Naive thymus-derived CD4-positive, alpha-beta T cell (primary cell): ENCODE results near the gene CAMTA2. TPM values are rescaled to one million over a fixed set of nuclear protein-coding genes. Genes with fewer than 3 reads are reported as not detected.

Experiments
- ATAC-seq: fragments of 150-1000 bp; cut with Tn5 transposase; 2 replicates; pipeline ENCODE4 v1.10.0; 2021; ENCODE audit warnings: mild to moderate bottlenecking, moderate library complexity
- CTCF ChIA-PET: fragments of 350-600 bp; sonication (Branson Sonifier 250); formaldehyde crosslinking; loops from one replicate; lab custom pipeline; 2021; ENCODE audit warnings: antibody characterized with exemption; lab: Charles Lee
- POLR2A ChIA-PET: fragments of 350-600 bp; sonication (Branson Sonifier 250); formaldehyde crosslinking; loops from one replicate; lab custom pipeline; 2021; ENCODE audit warnings: antibody characterized with exemption, inconsistent platforms; lab: Charles Lee
- DNase-seq, 9 donors: peaks; one replicate each; pipeline versions ENCODE4 v3.0.0 to v3.0.0-alpha.2; 2020 to 2022; ENCODE audit warnings: mixed read lengths in 1 of 9
- H3K27ac ChIP-seq: one replicate; pipeline ENCODE4 v1.7.0; 2013; ENCODE audit warnings: mild to moderate bottlenecking, low read depth, low read length, moderate library complexity
- H3K27me3 ChIP-seq, 2 donors: one replicate each; pipeline ENCODE4 v1.7.0; 2013; ENCODE audit warnings: low read length in 2 of 2, mild to moderate bottlenecking in 2 of 2, moderate library complexity in 2 of 2; ENCODE audit not compliant: control insufficient read depth in 2 of 2, insufficient read depth in 2 of 2
- H3K36me3 ChIP-seq, 3 experiments: 1 replicate in 2 of 3; 2 replicates in 1 of 3; pipeline ENCODE4 v1.7.0; 2013; ENCODE audit warnings: low read length in 3 of 3, mild to moderate bottlenecking in 3 of 3, moderate library complexity in 1 of 3; ENCODE audit not compliant: insufficient read depth in 3 of 3, control insufficient read depth in 2 of 3
- H3K4me1 ChIP-seq, 2 donors: one replicate each; pipeline ENCODE4 v1.7.0; 2013; ENCODE audit warnings: low read length in 2 of 2, mild to moderate bottlenecking in 2 of 2, moderate library complexity in 1 of 2; ENCODE audit not compliant: control insufficient read depth in 2 of 2, insufficient read depth in 2 of 2
- H3K4me3 ChIP-seq: 2 replicates; pipeline ENCODE4 v1.7.0; 2013; ENCODE audit warnings: mild to moderate bottlenecking, low read length
- H3K9me3 ChIP-seq, 3 experiments: 1 replicate in 2 of 3; 2 replicates in 1 of 3; pipeline ENCODE4 v1.7.0; 2013; ENCODE audit warnings: low read length in 3 of 3; ENCODE audit not compliant: control insufficient read depth in 2 of 3
- H3K27ac Mint-ChIP-seq, 9 donors: one replicate each; pipeline ENCODE4 v1.8.0; 2020 to 2022; ENCODE audit warnings: mixed read lengths in 9 of 9, mild to moderate bottlenecking in 8 of 9, moderate library complexity in 5 of 9, inconsistent platforms in 2 of 9
- H3K27me3 Mint-ChIP-seq, 5 donors: one replicate each; pipeline ENCODE4 v1.8.0; 2021 to 2022; ENCODE audit warnings: mixed read lengths in 5 of 5, mild to moderate bottlenecking in 1 of 5
- H3K36me3 Mint-ChIP-seq, 5 donors: one replicate each; pipeline ENCODE4 v1.8.0; 2020 to 2022; ENCODE audit warnings: mixed read lengths in 5 of 5, mild to moderate bottlenecking in 3 of 5, inconsistent platforms in 1 of 5
- H3K4me1 Mint-ChIP-seq, 7 donors: one replicate each; pipeline ENCODE4 v1.8.0; 2020 to 2022; ENCODE audit warnings: mixed read lengths in 7 of 7, mild to moderate bottlenecking in 3 of 7, inconsistent platforms in 1 of 7
- H3K4me3 Mint-ChIP-seq, 10 donors: one replicate each; pipeline ENCODE4 v1.8.0; 2020 to 2022; ENCODE audit warnings: mild to moderate bottlenecking in 10 of 10, mixed read lengths in 10 of 10, moderate library complexity in 6 of 10, inconsistent platforms in 2 of 10
- H3K9me3 Mint-ChIP-seq, 11 donors: one replicate each; pipeline ENCODE4 v1.8.0; 2020 to 2022; ENCODE audit warnings: mixed read lengths in 11 of 11, mild to moderate bottlenecking in 4 of 11, inconsistent platforms in 1 of 11, moderate library complexity in 1 of 11
- intact Hi-C, 2 donors: fragments of 100-400 bp; cut with micrococcal nuclease; formaldehyde crosslinking; loops; one replicate each; pipeline ENCODE4 v1.15.1; 2023
- polyA plus RNA-seq, 2 donors: library from polyadenylated mRNA; unstranded; fragments of 300-500 nt; fragmentation: Illumina TruSeq; gene quantifications; one replicate each; pipeline ENCODE4 v1.2.3, GENCODE V29; 2021
- total RNA-seq, 6 experiments: library from RNA in 5 of 6; stranded (reverse) in 5 of 6; gene quantifications; 1 replicate in 5 of 6; 2 replicates in 1 of 6; pipeline ENCODE4 v1.2.3 and lab custom pipeline; 2021 to 2026

CAMTA2 gene
- total and polyA plus RNA-seq, 7 experiments from 2014 or later: 9.7 to 90.0 (median 61.1) TPM

DNA sequence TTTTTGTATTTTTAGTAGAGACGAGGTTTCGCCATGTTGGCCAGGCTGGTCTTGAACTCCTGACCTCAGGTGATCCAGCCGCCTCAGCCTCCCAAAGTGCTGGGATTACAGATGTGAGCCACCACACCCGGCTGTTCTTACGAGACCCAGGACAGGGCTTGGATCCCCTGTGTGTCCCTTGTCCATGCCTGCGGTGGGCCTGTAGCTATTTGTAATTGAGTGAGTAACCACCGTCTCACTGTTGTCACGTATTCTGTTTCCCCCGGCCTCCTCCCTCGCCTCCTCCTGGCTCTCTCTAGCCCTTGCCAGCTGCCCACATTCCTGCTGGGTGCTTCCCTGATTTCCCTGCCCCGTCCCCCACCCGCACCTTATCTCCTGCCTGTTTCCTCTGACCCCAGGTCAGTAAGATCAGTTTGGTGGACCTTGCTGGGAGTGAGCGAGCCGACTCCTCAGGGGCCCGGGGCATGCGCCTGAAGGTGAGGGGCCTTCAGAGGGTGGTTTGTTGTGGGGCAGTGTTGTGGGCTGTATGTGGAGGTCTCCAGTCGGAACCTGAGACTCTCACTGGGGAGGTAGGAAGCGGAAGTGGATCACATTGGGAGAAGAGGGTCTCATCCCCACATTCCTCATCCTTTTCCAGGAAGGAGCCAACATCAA is 15.9 kb upstream of the CAMTA2 start:
- peaks cover 4 to 8% of the 10 kb centered on the region in 2 donors for H3K4me1 ChIP-seq
- peaks cover 11 to 22% (median 17%) of the 10 kb centered on the region in 7 donors for H3K4me1 Mint-ChIP-seq
- no peaks in the 10 kb centered on the region for H3K27me3 Mint-ChIP-seq
- ATAC-seq (no peak), DNase-seq (no peak)
- ChIA-PET POLR2A (no interaction called here), CTCF (no interaction called here)
- no peak overlapping the region for H3K4me3 Mint-ChIP-seq
- H3K27ac ChIP-seq: no peak overlapping the region
- peaks cover 0 to 57% (median 5%) of the 10 kb centered on the region in 3 experiments for H3K36me3 ChIP-seq
- H3K27ac Mint-ChIP-seq: no peak overlapping the region
- intact Hi-C loops: no loop called here
- H3K4me3 ChIP-seq: no peak overlapping the region
- no peaks in the 10 kb centered on the region for H3K9me3 Mint-ChIP-seq
- H3K27me3 ChIP-seq: no peaks in the 10 kb centered on the region
- H3K9me3 ChIP-seq: no peaks in the 10 kb centered on the region
- H3K36me3 Mint-ChIP-seq: peaks cover 23 to 50% (median 27%) of the 10 kb centered on the region in 5 donors

DNA sequence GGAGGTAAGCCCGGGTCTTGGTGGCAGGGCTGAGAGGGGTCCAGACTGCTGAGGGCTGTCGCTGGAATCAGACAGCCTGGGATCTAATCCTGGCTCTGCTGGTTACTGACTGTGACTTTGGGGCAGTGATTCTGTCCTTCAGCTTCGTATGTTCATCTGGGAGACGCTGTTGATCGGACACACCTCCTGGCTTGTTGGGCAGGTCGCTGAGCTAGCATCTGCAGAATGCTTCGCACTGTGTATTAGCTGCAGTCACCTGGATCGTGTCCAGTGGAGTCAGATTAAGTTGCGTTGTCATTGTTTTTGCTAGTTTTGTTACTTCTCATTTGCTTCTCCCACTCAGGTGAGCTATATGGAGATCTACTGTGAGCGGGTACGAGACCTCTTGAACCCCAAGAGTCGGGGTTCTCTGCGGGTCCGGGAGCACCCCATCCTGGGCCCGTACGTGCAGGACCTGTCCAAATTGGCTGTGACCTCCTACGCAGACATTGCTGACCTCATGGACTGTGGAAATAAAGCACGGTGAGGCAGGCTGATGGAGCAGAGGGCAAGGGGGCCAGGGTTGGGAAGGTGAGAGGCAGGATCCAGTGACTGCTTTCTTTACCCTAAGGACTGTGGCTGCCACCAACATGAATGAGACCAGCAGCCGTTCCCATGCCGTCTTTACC is 14.8 kb upstream of the CAMTA2 start:
- Mint-ChIP-seq H3K36me3 (peaks cover 15 to 41% (median 21%) of the 10 kb centered on the region in 5 donors), H3K4me3 (no peak overlapping the region), H3K27me3 (no peaks in the 10 kb centered on the region), H3K27ac (peak overlapping the region in 1 of 9 donors; percentile 30), H3K4me1 (peaks cover 11 to 22% (median 17%) of the 10 kb centered on the region in 7 donors), H3K9me3 (no peaks in the 10 kb centered on the region)
- DNase-seq (no peak), ATAC-seq (no peak)
- peaks cover 6 to 8% of the 10 kb centered on the region in 2 donors for H3K4me1 ChIP-seq
- ChIA-PET CTCF (interaction anchor here (1.3 kb wide), 1 partner anchor 60 kb away, joined by 4 read pairs; no protein-coding TSS in a partner anchor), POLR2A (no interaction called here)
- intact Hi-C loops: no loop called here
- H3K36me3 ChIP-seq: peaks cover 0 to 48% (median 5%) of the 10 kb centered on the region in 3 experiments
- no peaks in the 10 kb centered on the region for H3K9me3 ChIP-seq
- no peak overlapping the region for H3K27ac ChIP-seq
- no peaks in the 10 kb centered on the region for H3K27me3 ChIP-seq
- H3K4me3 ChIP-seq: no peak overlapping the region

DNA sequence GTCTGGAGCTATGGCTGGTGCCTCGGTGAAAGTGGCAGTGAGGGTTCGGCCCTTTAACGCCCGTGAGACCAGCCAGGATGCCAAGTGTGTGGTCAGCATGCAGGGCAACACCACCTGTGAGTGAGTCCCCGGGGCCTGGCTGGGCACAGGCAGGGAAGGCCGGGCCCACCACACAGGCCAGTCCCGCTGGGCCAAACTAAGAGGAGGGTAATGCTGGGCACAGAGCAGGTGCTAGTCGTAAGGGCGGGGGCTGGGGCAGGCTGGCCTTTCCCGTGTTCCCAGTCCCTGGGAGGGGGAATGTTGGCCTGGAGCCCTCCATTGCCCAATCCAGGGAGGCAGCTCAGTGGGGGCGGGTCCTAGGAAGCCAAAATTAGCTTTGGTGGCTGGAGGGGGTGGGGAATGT is 12.8 kb upstream of the CAMTA2 start:
- Mint-ChIP-seq H3K36me3 (peaks cover 10 to 32% (median 16%) of the 10 kb centered on the region in 5 donors), H3K9me3 (no peaks in the 10 kb centered on the region), H3K4me3 (no peak overlapping the region), H3K27me3 (no peaks in the 10 kb centered on the region), H3K4me1 (peaks cover 16 to 26% (median 24%) of the 10 kb centered on the region in 7 donors), H3K27ac (peak overlapping the region in 3 of 9 donors; percentile 49 to 80 (median 76))
- peaks cover 8 to 11% of the 10 kb centered on the region in 2 donors for H3K4me1 ChIP-seq
- peaks cover 0 to 37% (median 5%) of the 10 kb centered on the region in 3 experiments for H3K36me3 ChIP-seq
- POLR2A ChIA-PET: interaction anchor here (0.6 to 4.6 kb wide), 4 partner anchors 34 to 60 kb away, joined by 3 to 22 read pairs (median 4); partner anchors contain the start of genes RNF167 and SLC25A11
- CTCF ChIA-PET: interaction anchor here (0.6 kb wide), 1 partner anchor 1172 kb away, joined by 3 read pairs; no protein-coding TSS in a partner anchor
- no peak overlapping the region for H3K4me3 ChIP-seq
- intact Hi-C loops: no loop called here
- no peak for DNase-seq
- no peaks in the 10 kb centered on the region for H3K9me3 ChIP-seq
- H3K27ac ChIP-seq: no peak overlapping the region
- no peaks in the 10 kb centered on the region for H3K27me3 ChIP-seq
- no peak for ATAC-seq

DNA sequence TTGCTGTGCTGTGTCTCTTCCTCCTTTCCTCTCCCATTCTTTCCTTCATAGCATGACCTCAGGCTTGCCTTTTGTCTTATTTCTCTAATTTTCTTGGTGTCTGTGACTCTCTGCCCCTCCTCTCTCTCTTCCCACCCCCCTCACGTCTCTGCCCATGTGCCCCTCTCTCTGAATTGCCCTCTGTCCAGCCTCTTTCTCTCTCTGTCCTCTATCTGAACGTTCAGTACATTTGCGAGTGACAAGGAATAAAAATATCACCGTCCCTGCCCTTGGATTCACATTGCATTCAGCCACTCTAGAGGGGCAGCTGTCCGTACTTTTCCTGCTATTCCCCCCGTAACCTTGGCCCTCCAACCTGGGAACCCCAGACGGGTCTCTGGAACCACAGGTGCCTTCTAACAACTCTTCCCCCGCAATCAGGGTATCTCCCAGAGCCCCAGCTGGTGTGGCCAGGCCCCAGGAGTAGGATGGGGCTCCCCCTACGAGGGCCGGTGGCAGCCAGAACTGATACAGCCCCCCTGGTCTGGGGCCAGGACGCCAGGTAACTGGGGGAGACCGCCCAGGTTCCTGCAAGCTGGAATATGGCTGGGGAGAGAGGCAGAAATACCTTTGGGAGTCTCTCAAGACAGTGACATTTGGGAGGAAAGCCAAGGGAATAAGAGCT is 12.1 kb upstream of the CAMTA2 start:
- DNase-seq (no peak), ATAC-seq (no peak)
- intact Hi-C loops: loop anchor here in 1 of 2 donors (5.0 kb wide), 1 partner anchor 113 kb away; the partner anchor contains the start of gene ZNF232
- Histone ChIP-seq H3K4me1 (peaks cover 8 to 11% of the 10 kb centered on the region in 2 donors), H3K36me3 (peaks cover 0 to 30% (median 5%) of the 10 kb centered on the region in 3 experiments), H3K9me3 (no peaks in the 10 kb centered on the region), H3K27ac (peak overlapping the region; percentile 83), H3K27me3 (no peaks in the 10 kb centered on the region), H3K4me3 (no peak overlapping the region)
- POLR2A ChIA-PET: interaction anchor here (0.6 to 4.6 kb wide), 4 partner anchors 33 to 60 kb away, joined by 3 to 22 read pairs (median 4); partner anchors contain the start of genes RNF167 and SLC25A11
- H3K27me3 Mint-ChIP-seq: no peaks in the 10 kb centered on the region
- peaks cover 18 to 29% (median 26%) of the 10 kb centered on the region in 7 donors for H3K4me1 Mint-ChIP-seq
- H3K9me3 Mint-ChIP-seq: peaks cover 0 to 2% (median 0%) of the 10 kb centered on the region in 11 donors
- peaks cover 7 to 26% (median 12%) of the 10 kb centered on the region in 5 donors for H3K36me3 Mint-ChIP-seq
- CTCF ChIA-PET: interaction anchor here (0.6 kb wide), 1 partner anchor 1171 kb away, joined by 3 read pairs; no protein-coding TSS in a partner anchor
- H3K4me3 Mint-ChIP-seq: peak overlapping the region; percentile 49 to 95 (median 79)
- peak overlapping the region; percentile 36 to 84 (median 65) for H3K27ac Mint-ChIP-seq

DNA sequence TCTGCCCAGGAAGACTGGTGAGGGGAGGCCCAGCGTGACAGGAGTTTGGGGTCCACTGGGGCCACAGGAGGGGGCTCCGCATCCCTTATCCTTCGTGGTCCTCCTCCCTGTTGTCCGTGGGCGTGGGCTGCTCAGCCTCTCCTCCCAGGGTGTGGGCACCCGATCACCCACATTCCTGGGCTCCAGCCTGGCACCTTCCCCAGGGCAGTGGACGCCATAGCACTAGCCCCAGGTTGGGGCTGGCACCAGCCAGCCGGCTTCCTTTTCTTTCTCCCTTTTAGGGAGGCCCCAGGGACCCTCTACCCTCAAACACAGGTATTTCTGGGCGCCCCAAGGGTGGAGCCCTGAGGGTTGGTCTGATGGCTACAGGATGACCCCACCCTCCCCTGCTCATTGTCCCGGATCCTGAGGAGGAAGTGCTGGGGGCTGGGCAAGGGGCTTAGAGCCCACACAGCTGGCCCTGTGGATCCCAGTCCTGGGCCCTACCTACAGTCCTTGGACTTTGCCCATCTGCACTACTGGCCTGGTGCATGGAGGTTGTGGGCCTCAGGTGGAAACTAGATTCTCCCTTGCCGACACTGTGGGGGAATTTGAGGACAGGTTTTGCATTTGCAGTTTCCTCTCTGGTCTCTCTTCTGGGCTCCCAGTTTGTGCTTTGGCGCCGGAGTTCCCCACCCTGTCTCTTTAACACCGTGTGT is 11.4 kb upstream of the CAMTA2 start:
- Histone ChIP-seq H3K27ac (peak overlapping the region; percentile 83), H3K9me3 (no peaks in the 10 kb centered on the region), H3K4me3 (peak overlapping the region; percentile 48), H3K27me3 (no peaks in the 10 kb centered on the region), H3K36me3 (peaks cover 0 to 23% (median 5%) of the 10 kb centered on the region in 3 experiments), H3K4me1 (peaks cover 8 to 11% of the 10 kb centered on the region in 2 donors)
- H3K4me3 Mint-ChIP-seq: peak overlapping the region; percentile 49 to 95 (median 79)
- ChIA-PET CTCF (no interaction called here), POLR2A (interaction anchor here (0.6 to 4.6 kb wide), 6 partner anchors 11 to 113 kb away, joined by 3 to 36 read pairs (median 14); partner anchors contain the start of genes CAMTA2, RNF167 and SLC25A11)
- intact Hi-C loops: loop anchor here in 1 of 2 donors (5.0 kb wide), 1 partner anchor 113 kb away; the partner anchor contains the start of gene ZNF232
- H3K27ac Mint-ChIP-seq: peak overlapping the region; percentile 44 to 84 (median 71)
- ATAC-seq (no peak), DNase-seq (no peak)
- no peaks in the 10 kb centered on the region for H3K27me3 Mint-ChIP-seq
- H3K36me3 Mint-ChIP-seq: peaks cover 0 to 19% (median 5%) of the 10 kb centered on the region in 5 donors
- H3K9me3 Mint-ChIP-seq: peaks cover 0 to 2% (median 0%) of the 10 kb centered on the region in 11 donors
- peaks cover 18 to 29% (median 26%) of the 10 kb centered on the region in 7 donors for H3K4me1 Mint-ChIP-seq
